Activated CD8-positive, alpha-beta memory T cell treated with anti-CD3 and anti-CD28 coated beads, Interleukin-2, amount 50 U/mL, for 48 hours (primary cell): Measurements from ENCODE around the gene LHFPL2.

Source experiments
- DNase-seq: peaks from one replicate; pipeline ENCODE4 v3.0.0-alpha.2; 2020

LHFPL2 gene

DNA sequence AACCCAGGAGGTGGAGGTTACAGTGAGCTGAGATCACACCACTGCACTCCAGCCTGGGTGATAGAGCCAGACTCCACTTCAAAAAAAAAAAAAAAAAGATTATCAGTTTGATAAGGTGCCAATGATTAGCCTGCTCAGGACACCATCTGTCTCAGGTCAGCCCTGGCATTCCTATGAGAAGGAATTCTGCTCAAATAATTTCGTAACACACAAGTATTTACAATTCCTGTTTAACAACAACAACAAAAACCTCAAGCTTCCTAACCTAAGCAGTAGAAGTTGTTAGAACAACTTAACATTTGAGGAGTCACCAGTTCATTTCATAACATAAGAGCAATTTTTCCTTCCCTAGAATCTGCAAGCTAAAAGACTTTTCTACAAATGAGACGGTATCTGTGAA, 85.0 kb downstream of the LHFPL2 start:
- DNase-seq = no peak

DNA sequence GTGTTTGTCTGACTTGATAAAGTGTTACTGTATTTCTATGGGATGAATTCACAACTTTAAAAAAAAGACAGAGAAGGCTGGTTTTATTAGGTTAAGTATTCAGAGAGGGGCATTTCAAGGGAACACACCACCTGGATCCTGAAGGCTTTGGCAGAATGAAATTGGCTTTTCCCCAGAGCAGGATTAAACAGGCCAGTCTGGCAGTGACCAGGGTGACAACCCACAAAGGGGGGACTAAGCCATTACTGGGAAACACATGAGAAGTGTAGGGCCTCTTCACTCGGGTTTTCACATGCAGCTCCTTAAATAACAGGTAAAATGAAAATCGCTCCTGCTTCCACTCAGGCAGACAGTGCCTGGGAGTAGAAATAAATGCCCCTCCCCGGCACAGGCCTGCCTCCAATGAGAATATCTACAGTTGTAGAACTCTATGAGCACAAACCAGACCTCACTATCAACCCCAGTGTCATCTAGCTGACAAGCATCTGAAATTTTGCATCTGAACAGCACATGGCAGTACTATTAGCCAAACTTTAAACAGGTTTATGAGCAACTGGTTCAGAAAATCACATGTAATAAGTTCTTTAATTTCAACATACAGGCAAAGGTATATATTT, 85.8 kb downstream of the LHFPL2 start:
- no peak for DNase-seq

- DNase-seq = no peak
Measured at GRCh38 chr5:78562001-78562400, 86.6 kb downstream of the LHFPL2 start.

GRCh38 chr5:78561261-78561660, 87.3 kb downstream of the LHFPL2 start:
- DNase-seq = no peak

DNA sequence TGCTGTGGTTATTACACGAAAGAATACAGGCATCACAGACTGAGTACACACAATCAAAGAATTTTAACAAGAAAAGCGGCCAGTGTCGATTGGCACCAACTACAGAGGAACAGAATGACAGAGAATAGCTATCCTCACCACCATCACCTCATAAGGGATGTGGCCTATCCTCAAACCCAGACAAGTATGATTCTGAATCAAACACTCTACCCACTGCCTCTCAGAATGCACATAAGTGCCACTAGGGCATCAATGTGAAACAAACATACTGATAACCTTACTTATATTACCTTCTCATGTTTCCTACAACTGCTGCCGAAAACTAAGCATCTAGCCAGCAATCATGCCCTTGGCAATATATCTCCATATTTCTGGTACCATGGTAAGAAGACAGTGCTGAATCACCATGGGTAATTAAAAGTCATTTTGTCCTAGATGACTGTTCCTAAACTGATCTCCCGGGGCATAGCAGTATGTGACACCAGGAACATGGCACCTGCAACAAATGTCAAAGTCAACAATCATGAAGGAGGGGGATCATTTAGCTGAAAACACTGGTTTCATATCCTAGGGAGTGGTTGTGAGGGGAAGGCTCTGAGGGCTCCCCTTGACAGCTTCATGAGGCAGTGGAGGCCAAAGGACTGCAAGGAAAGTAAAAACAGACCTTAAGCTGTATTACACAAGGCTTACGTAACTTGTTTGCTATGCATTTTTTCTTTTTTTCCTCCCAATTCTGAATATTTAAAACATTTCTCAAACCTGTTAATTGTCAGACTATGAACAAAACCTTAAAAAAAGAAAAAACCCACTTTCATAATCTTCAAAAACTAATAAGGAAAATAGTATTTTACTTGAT, 88.3 kb downstream of the LHFPL2 start:
- DNase-seq = no peak

- DNase-seq = no peak
Measured at GRCh38 chr5:78557601-78558000, 91.0 kb downstream of the LHFPL2 start.

DNA sequence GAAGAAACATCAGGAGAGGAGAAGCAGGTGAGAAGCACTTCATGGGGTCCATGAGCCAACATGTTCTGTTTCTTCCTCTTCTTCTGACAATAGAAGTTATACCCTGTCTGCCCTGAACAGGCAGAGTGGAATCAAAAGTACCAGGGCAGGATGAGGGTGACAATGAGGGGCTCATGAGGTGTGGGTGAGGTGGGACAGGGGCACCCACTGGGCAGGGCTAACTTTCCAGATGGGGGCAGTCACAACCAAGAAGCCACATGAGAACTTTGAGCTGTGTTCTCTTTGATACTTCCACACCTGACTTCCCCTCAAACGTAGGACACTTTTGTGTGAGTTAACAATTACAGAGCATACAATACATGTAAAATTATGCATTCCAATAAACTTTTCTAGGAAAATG, 92.7 kb downstream of the LHFPL2 start:
- no peak for DNase-seq

- DNase-seq = no peak
Measured at GRCh38 chr5:78554670-78555069, 93.9 kb downstream of the LHFPL2 start.

GRCh38 chr5:78553580-78554353, 94.8 kb downstream of the LHFPL2 start:
- no peak for DNase-seq

- DNase-seq = no peak
Measured at GRCh38 chr5:78552729-78553342, 95.7 kb downstream of the LHFPL2 start.

GRCh38 chr5:78550891-78551290, 97.7 kb downstream of the LHFPL2 start:
- DNase-seq = no peak

- DNase-seq = no peak
Measured at GRCh38 chr5:78549043-78549442, 99.5 kb downstream of the LHFPL2 start.

DNA sequence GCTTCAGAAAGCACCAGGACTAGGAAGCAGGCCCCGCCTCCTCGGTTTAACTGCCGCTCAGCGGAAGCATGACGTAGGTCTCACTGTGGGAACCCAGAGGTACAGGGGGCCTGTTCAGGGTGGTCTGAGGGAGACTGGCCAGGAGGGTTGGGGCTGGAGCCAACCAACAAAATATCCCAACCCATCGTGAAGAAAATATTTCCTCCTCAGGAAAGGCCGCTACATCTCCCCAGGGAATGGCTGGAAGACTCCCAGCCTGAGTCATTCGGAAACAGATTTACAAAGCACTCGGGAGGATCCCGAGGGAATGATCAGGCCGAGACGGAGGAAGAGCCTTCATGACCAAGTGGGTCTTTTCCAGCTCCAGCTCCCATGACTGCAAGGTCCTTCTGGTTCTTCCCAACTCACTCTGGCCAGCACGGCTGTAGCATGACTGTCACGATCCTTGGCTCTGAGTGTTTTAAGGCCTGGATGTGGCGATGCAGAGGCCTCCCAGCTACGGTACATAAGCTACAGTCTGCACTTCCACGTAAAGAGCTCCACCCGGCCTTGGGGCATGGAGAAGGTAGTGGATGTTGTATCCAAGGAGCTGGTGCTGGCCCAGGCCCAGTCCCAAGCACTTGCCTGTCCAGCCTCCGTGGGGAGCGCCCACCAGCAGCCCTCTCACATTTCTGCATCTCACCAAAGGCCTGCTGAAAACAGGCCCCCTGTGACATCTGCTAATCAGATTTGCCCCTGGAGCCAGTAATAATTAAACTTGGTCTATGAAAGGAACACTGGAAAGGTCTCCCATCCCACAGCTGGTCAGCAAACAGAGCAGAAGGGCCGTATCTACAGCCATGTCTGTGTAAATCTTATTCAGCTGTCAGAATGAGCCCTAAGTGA, 100.6 kb downstream of the LHFPL2 start:
- no peak for DNase-seq

GRCh38 chr5:78547183-78547582, 101.4 kb downstream of the LHFPL2 start:
- no peak for DNase-seq

GRCh38 chr5:78546276-78546996, 102.1 kb downstream of the LHFPL2 start:
- DNase-seq = no peak

- no peak for DNase-seq
Measured at GRCh38 chr5:78545406-78545805, 103.2 kb downstream of the LHFPL2 start.

DNA sequence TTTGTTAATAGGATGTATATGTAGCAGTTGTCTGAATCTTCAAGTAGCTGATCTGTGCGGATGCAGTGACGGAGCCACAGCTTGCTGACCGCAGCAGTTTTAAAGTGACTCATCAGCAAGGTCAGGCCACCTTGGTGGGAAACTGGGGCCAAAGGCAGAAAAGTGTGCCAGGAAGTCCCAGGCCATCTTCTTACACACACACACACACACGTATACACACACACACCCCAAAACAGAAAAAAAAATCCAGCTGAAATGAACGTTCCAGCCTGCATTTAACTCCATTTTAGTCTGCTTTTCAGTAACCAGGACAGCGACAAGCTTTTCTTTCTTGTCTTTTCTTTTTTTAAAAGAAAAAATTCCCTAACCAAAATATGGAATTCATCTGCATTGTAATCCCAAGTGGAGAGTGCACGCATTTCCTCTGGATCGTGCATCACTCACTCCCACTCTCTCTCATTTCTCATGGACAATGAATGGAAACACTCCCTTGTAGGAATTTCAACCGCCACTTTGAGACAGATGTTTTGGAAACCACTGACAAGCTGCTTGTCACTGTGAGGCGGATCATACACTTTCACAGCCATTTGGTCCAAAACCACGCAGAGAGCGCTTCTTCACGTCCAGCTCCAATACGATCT, 103.9 kb downstream of the LHFPL2 start:
- DNase-seq = no peak

DNA sequence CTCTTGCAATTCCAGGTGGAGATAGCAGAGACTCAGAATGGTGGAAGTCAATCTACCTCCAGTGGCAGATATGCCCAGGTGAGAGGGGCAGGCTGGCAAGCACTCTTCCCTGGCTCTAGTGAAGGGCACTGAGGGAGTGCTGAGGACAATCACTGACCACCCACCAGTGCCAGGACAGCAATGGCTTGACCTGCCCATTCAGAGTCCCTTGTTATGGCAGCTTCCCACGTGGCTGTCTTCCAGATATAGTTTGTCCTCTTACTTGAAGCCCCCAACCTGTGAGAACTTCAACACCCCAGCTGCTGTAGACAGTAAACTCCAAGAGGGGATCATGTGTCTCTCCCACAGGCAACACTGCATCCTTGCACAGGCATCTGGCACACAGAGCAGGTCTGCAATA, 104.7 kb downstream of the LHFPL2 start:
- no peak for DNase-seq

- no peak for DNase-seq
Measured at GRCh38 chr5:78543292-78543691, 105.3 kb downstream of the LHFPL2 start.

DNA sequence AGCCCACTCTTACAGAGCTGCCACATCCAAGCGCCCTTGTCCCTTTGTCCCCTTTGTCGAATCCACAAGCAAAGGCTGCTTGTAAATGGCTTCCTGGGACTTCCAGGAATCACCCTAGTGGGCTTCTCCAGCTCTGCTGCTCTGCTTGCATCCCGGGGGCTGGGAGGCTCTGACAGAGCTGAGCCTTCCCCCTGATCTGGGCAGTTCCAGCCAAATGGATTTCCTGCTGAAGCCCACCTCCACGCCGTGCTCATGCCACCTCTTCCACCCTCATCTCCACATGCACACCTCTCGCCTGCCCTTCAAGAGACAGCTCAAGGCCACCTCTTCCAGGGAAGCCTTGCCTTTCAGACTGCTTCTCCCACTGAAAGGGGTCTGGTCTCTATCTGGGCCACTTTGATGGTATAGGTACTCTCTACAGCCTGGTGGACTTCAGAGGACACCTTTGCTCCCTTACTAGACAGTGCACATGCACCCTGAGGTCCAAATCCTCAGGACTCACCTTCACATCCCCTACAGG, 106.2 kb downstream of the LHFPL2 start:
- DNase-seq = no peak
